HG02759 (cell line): ENCODE measurements around the gene KRTAP19-8.

Experiments used
- ATAC-seq: cut with Tn5 transposase; IDR thresholded peaks from one replicate; pipeline ENCODE4 v1.9.1; 2021; ENCODE audit warnings: mild to moderate bottlenecking, moderate library complexity; ENCODE audit not compliant: unreplicated experiment

The KRTAP19-8 gene

GRCh38 chr21:31012133-31013089, 25.9 kb downstream of the KRTAP19-8 start:
- ATAC-seq = no peak

DNA sequence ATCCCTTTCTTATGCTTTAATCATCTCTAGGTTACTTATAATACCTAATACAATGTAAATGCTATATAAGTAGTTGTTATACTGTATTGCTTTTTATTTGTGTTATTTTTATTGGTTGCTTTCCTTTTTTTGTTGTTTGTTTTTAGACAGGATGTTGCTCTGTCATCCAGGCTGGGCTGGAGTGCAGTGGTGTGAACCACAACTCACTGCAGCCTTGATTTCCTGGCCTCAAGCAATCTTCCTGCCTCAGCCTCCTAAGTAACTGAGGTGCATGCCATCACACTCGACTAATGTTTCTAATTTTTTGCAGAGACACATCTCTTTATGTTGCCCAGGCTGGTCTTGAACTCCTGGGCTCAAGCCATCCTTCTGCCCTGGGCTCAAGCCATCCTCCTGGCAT, 26.9 kb downstream of the KRTAP19-8 start:
- ATAC-seq = no peak

DNA sequence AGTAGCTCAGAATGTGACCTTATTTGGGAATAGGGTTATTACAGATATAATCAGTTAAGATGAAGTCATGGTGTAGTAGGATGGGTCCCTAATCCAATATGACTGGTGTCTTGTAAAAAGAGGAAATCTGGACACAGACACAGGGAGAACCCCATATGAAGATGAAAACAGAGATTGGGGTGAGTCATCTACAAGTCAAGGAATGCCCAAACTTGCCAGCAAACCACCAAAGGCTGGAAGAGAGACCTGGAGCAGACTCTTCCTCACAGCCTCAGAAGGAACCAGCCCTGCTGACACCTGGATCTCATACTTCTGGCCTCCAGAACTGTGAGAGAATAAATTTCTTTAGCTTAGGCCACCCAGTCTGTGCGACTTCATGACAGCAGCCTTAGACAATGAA, 29.9 kb downstream of the KRTAP19-8 start:
- ATAC-seq = no peak

GRCh38 chr21:31005019-31005418, 33.3 kb downstream of the KRTAP19-8 start:
- ATAC-seq = no peak

GRCh38 chr21:31003471-31003870, 34.8 kb downstream of the KRTAP19-8 start:
- no peak for ATAC-seq

DNA sequence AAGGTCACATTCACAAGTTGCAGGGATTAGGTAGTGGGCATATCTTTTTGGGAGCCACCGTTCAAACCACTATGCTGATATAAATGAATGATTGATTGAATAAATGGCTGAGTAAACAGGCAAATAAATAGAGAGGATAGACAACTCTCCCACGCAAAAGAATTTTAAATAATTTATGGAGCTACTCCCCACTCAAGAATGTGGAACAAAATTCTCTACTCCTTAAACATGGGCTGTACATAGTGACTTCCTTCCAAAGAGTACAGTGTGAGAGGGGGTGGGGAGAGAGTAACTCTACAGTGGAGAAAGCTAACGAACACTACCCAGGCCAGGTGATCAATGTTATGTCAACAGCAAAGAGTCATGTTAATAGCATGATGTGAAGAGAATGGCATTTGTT, 40.7 kb downstream of the KRTAP19-8 start:
- no peak for ATAC-seq

- ATAC-seq = no peak
Observed at GRCh38 chr21:30996728-30997127, 41.5 kb downstream of the KRTAP19-8 start.

GRCh38 chr21:30994932-30995331, 43.3 kb downstream of the KRTAP19-8 start:
- no peak for ATAC-seq

- no peak for ATAC-seq
Observed at GRCh38 chr21:30990514-30991262, 47.6 kb downstream of the KRTAP19-8 start.

GRCh38 chr21:30988706-30989105, 49.6 kb downstream of the KRTAP19-8 start:
- ATAC-seq = no peak
